Ishikawa (cell line): ENCODE data around the gene ADPRH.

Experiments
- CEBPB ChIP-seq: IDR thresholded peaks from 2 replicates; pipeline ENCODE4 v1.6.1; 2012
- CREB1 ChIP-seq: IDR thresholded peaks from 2 replicates; pipeline ENCODE4 v1.6.1; 2012; ENCODE audit warnings: low read depth
- EP300 ChIP-seq: IDR thresholded peaks from 2 replicates; pipeline ENCODE4 v1.6.1; 2012; ENCODE audit warnings: borderline replicate concordance
- NFIC ChIP-seq: IDR thresholded peaks from 2 replicates; pipeline ENCODE4 v1.6.1; 2012
- RAD21 ChIP-seq: IDR thresholded peaks from 2 replicates; pipeline ENCODE4 v1.6.1; 2012; ENCODE audit warnings: low read depth
- TAF1 ChIP-seq: IDR thresholded peaks from 2 replicates; pipeline ENCODE4 v1.6.1; 2012; ENCODE audit warnings: low read depth, mild to moderate bottlenecking
- TF ChIP-seq, protein P1 (sequence below): IDR thresholded peaks from 2 replicates; pipeline ENCODE4 v1.6.1; 2012
- TF ChIP-seq, protein P2 (sequence below): IDR thresholded peaks from 2 replicates; pipeline ENCODE4 v1.6.1; 2012; ENCODE audit warnings: low read depth, mild to moderate bottlenecking
- TF ChIP-seq, protein P3 (sequence below): IDR thresholded peaks from 2 replicates; pipeline ENCODE4 v1.6.1; 2012

DNA sequence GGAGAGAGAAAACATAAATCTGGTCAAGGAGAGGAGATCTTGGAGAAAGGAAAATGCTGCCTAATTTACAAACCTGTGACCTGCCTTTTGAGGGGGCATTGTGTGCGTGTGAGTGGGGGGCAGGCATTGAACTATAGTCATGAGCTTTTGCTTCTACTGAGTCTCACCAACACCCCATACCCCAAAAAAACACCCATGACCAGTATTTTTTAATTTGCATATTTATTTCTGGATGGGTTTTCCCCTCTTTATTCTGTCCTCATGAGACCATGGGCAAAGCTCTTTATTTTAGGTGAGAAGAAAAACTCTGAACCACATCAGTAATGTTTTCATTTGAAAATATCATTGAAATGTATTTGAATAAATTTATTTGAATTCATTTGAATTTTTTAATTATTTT, 40.5 kb upstream of the ADPRH start:
- TF ChIP-seq, protein P1, sequence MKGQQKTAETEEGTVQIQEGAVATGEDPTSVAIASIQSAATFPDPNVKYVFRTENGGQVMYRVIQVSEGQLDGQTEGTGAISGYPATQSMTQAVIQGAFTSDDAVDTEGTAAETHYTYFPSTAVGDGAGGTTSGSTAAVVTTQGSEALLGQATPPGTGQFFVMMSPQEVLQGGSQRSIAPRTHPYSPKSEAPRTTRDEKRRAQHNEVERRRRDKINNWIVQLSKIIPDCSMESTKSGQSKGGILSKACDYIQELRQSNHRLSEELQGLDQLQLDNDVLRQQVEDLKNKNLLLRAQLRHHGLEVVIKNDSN = no peak
- TF ChIP-seq RAD21 = no peak
- no peak for TF ChIP-seq TAF1
- TF ChIP-seq NFIC = no peak
- TF ChIP-seq CREB1 = no peak
- TF ChIP-seq, protein P2, sequence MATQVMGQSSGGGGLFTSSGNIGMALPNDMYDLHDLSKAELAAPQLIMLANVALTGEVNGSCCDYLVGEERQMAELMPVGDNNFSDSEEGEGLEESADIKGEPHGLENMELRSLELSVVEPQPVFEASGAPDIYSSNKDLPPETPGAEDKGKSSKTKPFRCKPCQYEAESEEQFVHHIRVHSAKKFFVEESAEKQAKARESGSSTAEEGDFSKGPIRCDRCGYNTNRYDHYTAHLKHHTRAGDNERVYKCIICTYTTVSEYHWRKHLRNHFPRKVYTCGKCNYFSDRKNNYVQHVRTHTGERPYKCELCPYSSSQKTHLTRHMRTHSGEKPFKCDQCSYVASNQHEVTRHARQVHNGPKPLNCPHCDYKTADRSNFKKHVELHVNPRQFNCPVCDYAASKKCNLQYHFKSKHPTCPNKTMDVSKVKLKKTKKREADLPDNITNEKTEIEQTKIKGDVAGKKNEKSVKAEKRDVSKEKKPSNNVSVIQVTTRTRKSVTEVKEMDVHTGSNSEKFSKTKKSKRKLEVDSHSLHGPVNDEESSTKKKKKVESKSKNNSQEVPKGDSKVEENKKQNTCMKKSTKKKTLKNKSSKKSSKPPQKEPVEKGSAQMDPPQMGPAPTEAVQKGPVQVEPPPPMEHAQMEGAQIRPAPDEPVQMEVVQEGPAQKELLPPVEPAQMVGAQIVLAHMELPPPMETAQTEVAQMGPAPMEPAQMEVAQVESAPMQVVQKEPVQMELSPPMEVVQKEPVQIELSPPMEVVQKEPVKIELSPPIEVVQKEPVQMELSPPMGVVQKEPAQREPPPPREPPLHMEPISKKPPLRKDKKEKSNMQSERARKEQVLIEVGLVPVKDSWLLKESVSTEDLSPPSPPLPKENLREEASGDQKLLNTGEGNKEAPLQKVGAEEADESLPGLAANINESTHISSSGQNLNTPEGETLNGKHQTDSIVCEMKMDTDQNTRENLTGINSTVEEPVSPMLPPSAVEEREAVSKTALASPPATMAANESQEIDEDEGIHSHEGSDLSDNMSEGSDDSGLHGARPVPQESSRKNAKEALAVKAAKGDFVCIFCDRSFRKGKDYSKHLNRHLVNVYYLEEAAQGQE = no peak
- TF ChIP-seq CEBPB = no peak
- TF ChIP-seq EP300 = no peak
- TF ChIP-seq, protein P3, sequence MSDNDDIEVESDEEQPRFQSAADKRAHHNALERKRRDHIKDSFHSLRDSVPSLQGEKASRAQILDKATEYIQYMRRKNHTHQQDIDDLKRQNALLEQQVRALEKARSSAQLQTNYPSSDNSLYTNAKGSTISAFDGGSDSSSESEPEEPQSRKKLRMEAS = no peak
